WTC11 (cell line): ENCODE measurements around the gene ARL17A.
"Not testable (repeated sequence)": the region's sequence is repeated elsewhere in the genome, so short reads cannot be mapped to it uniquely, and the experiment has no call there.

Experiments
- ATF1 ChIP-seq: sonication (generic); formaldehyde crosslinking; IDR thresholded peaks from 2 replicates; pipeline ENCODE4 v1.8.1; 2023; ENCODE audit warnings: mild to moderate bottlenecking, moderate library complexity, missing genetic modification reagents
- CTCF ChIP-seq: fragments of 200-600 bp; IDR thresholded peaks from 2 replicates; pipeline ENCODE4 v1.8.0; 2022; ENCODE audit warnings: antibody characterized with exemption
- FOXJ3 ChIP-seq: sonication (generic); formaldehyde crosslinking; IDR thresholded peaks from 2 replicates; pipeline ENCODE4 v1.9.0; 2021; ENCODE audit warnings: missing genetic modification reagents, mild to moderate bottlenecking, borderline replicate concordance
- FOXK1 ChIP-seq: sonication (generic); formaldehyde crosslinking; IDR thresholded peaks from 2 replicates; pipeline ENCODE4 v1.8.0; 2022; ENCODE audit warnings: mild to moderate bottlenecking, moderate library complexity, missing genetic modification reagents
- HMGXB4 ChIP-seq: sonication (generic); formaldehyde crosslinking; IDR thresholded peaks from 2 replicates; pipeline ENCODE4 v1.8.1; 2023; ENCODE audit warnings: mild to moderate bottlenecking, moderate library complexity, missing genetic modification reagents
- SP1 ChIP-seq: sonication (generic); formaldehyde crosslinking; conservative IDR thresholded peaks from 2 replicates; pipeline ENCODE4 v1.8.1; 2022; ENCODE audit warnings: missing genetic modification reagents
- TEAD4 ChIP-seq: sonication (generic); formaldehyde crosslinking; IDR thresholded peaks from 2 replicates; pipeline ENCODE4 v1.8.0; 2022; ENCODE audit warnings: mild to moderate bottlenecking, missing genetic modification reagents
- USF2 ChIP-seq: sonication (generic); formaldehyde crosslinking; IDR thresholded peaks from 2 replicates; pipeline ENCODE4 v1.8.1; 2023; ENCODE audit warnings: mild to moderate bottlenecking, missing genetic modification reagents, moderate library complexity
- ZBTB43 ChIP-seq: sonication (generic); formaldehyde crosslinking; IDR thresholded peaks from 2 replicates; pipeline ENCODE4 v1.8.1; 2023; ENCODE audit warnings: mild to moderate bottlenecking, missing genetic modification reagents
- ZNF263 ChIP-seq: sonication (generic); formaldehyde crosslinking; IDR thresholded peaks from 2 replicates; pipeline ENCODE4 v1.8.1; 2022; ENCODE audit warnings: low read depth, mild to moderate bottlenecking, moderate library complexity, missing genetic modification reagents

- not testable (repeated sequence) for TF ChIP-seq CTCF; HMGXB4 (CRISPR knock-in tag); SP1; USF2; TEAD4 (CRISPR knock-in tag); FOXJ3 (CRISPR knock-in tag); ZNF263 (CRISPR knock-in tag); ZBTB43 (CRISPR knock-in tag); FOXK1; ATF1 (CRISPR knock-in tag)
Observed at GRCh38 chr17:46512168-46512567, 67.3 kb downstream of the ARL17A start, which contains the start of gene LRRC37A2.
